Erythroblast (primary cell): ENCODE measurements around the gene PEX10.

ENCODE experiments used
- DNase-seq, 2 experiments: peaks; one replicate each; lab custom pipeline; 2025; lab: John Stamatoyannopoulos, UW
- GATA1 ChIP-seq: IDR thresholded peaks from 2 replicates; pipeline ENCODE4 v1.6.1; 2011; ENCODE audit warnings: low read depth, mild to moderate bottlenecking, control low read depth, low read length, moderate library complexity
- POLR2A ChIP-seq: IDR thresholded peaks from 2 replicates; pipeline ENCODE4 v1.6.1; 2011; ENCODE audit warnings: mild to moderate bottlenecking, low read length

PEX10 gene

GRCh38 chr1:2422523-2422922, 10.2 kb upstream of the PEX10 start:
- TF ChIP-seq POLR2A (no peak), GATA1 (no peak)
- DNase-seq = no peak

GRCh38 chr1:2419416-2419815, 7.1 kb upstream of the PEX10 start:
- DNase-seq = no peak
- TF ChIP-seq GATA1 (no peak), POLR2A (no peak)

- TF ChIP-seq GATA1 (no peak), POLR2A (no peak)
- DNase-seq = no peak
These were observed 6.5 kb upstream of the PEX10 start for GRCh38 chr1:2418791-2419320.

GRCh38 chr1:2417833-2418225, 5.5 kb upstream of the PEX10 start:
- no peak for TF ChIP-seq GATA1
- TF ChIP-seq POLR2A = no peak
- DNase-seq = no peak

GRCh38 chr1:2417083-2417832, 4.9 kb upstream of the PEX10 start:
- TF ChIP-seq POLR2A = no peak
- no peak for TF ChIP-seq GATA1
- no peak for DNase-seq

- DNase-seq = no peak
These were observed 4.0 kb upstream of the PEX10 start for GRCh38 chr1:2416403-2416802.

GRCh38 chr1:2415801-2416208, 3.4 kb upstream of the PEX10 start:
- TF ChIP-seq POLR2A = no peak
- TF ChIP-seq GATA1 = no peak
- DNase-seq = no peak

More at GRCh38 chr1:2416403-2416802, 4.0 kb upstream of the PEX10 start:
- no peak for TF ChIP-seq GATA1
- TF ChIP-seq POLR2A = no peak

- no peak for DNase-seq
- TF ChIP-seq GATA1 (no peak), POLR2A (no peak)
These were observed 3.0 kb upstream of the PEX10 start for GRCh38 chr1:2415337-2415736.

- DNase-seq = peak; percentile 77 to 87
- TF ChIP-seq POLR2A (no peak), GATA1 (no peak)
These were observed 2.1 kb upstream of the PEX10 start for GRCh38 chr1:2414297-2414958.

- no peak for TF ChIP-seq GATA1
- TF ChIP-seq POLR2A = no peak
- DNase-seq = peak; percentile 43 to 49
These were observed 1.3 kb upstream of the PEX10 start for GRCh38 chr1:2413495-2414296.

- DNase-seq = peak in 1 of 2 experiments; percentile 86
- TF ChIP-seq GATA1 (no peak), POLR2A (peak; percentile 37)
These were observed 570 bp upstream of the PEX10 start for GRCh38 chr1:2412773-2413494.

GRCh38 chr1:2411801-2412394, 466 bp downstream of the PEX10 start:
- no peak for DNase-seq

GRCh38 chr1:2409745-2410144, 2.6 kb downstream of the PEX10 start:
- DNase-seq = no peak
- TF ChIP-seq GATA1 (no peak), POLR2A (no peak)

More at GRCh38 chr1:2411801-2412394, 466 bp downstream of the PEX10 start:
- TF ChIP-seq POLR2A (no peak), GATA1 (no peak)
